Measurements from ENCODE around the gene NEURL1.
"Not testable (repeated sequence)": the region's sequence is repeated elsewhere in the genome, so short reads cannot be mapped to it uniquely, and the experiment has no call there.

The NEURL1 gene

GRCh38 chr10:103519798-103520197 lies 26.3 kb downstream of the NEURL1 start:
- no peaks in the 10 kb centered on the region for H3K36me3 ChIP-seq (ENCODE audit: control insufficient read depth, insufficient read depth, low read length)
- H3K4me3 ChIP-seq (replicated peaks; ENCODE audit: low read depth, low read length) = no peak overlapping the region
- H3K27me3 ChIP-seq (replicated peaks; ENCODE audit: control insufficient read depth, insufficient read depth, low read length) = no peaks in the 10 kb centered on the region; the same call in 1 of the 2 replicates
- no peak for TF ChIP-seq CTCF (IDR thresholded peaks at IDR 0.05; ENCODE audit: insufficient read depth, low read length, poor library complexity, severe bottlenecking)
- DNase-seq (ENCODE audit: extremely low read depth, insufficient read length) = no peak

GRCh38 chr10:103522006-103522405 lies 28.5 kb downstream of the NEURL1 start:
- not testable (repeated sequence) for H3K36me3 ChIP-seq (ENCODE audit: control insufficient read depth, insufficient read depth, low read length); DNase-seq (ENCODE audit: extremely low read depth, insufficient read length); H3K27me3 ChIP-seq (replicated peaks; ENCODE audit: control insufficient read depth, insufficient read depth, low read length); H3K4me3 ChIP-seq (replicated peaks; ENCODE audit: low read depth, low read length)

GRCh38 chr10:103523683-103524082 lies 30.2 kb downstream of the NEURL1 start:
- Histone ChIP-seq H3K36me3 (ENCODE audit: control insufficient read depth, insufficient read depth, low read length) (no peaks in the 10 kb centered on the region), H3K27me3 (replicated peaks; ENCODE audit: control insufficient read depth, insufficient read depth, low read length) (no peaks in the 10 kb centered on the region; the same call in 1 of the 2 replicates), H3K4me3 (replicated peaks; ENCODE audit: low read depth, low read length) (no peak overlapping the region)
- no peak for TF ChIP-seq CTCF (IDR thresholded peaks at IDR 0.05; ENCODE audit: insufficient read depth, low read length, poor library complexity, severe bottlenecking)
- DNase-seq (ENCODE audit: extremely low read depth, insufficient read length) = no peak

GRCh38 chr10:103525901-103526300 lies 32.4 kb downstream of the NEURL1 start:
- DNase-seq (ENCODE audit: extremely low read depth, insufficient read length) = no peak
- TF ChIP-seq CTCF (IDR thresholded peaks at IDR 0.05; ENCODE audit: insufficient read depth, low read length, poor library complexity, severe bottlenecking) = no peak
- H3K27me3 ChIP-seq (replicated peaks; ENCODE audit: control insufficient read depth, insufficient read depth, low read length) = no peaks in the 10 kb centered on the region
- no peaks in the 10 kb centered on the region for H3K36me3 ChIP-seq (ENCODE audit: control insufficient read depth, insufficient read depth, low read length)
- H3K4me3 ChIP-seq (replicated peaks; ENCODE audit: low read depth, low read length) = no peak overlapping the region

GRCh38 chr10:103527476-103527875 lies 34.0 kb downstream of the NEURL1 start:
- not testable (repeated sequence) for H3K36me3 ChIP-seq (ENCODE audit: control insufficient read depth, insufficient read depth, low read length); H3K27me3 ChIP-seq (replicated peaks; ENCODE audit: control insufficient read depth, insufficient read depth, low read length); DNase-seq (ENCODE audit: extremely low read depth, insufficient read length); H3K4me3 ChIP-seq (replicated peaks; ENCODE audit: low read depth, low read length)

GRCh38 chr10:103528549-103528948 lies 35.0 kb downstream of the NEURL1 start:
- Histone ChIP-seq H3K27me3 (replicated peaks; ENCODE audit: control insufficient read depth, insufficient read depth, low read length) (no peaks in the 10 kb centered on the region), H3K4me3 (replicated peaks; ENCODE audit: low read depth, low read length) (no peak overlapping the region), H3K36me3 (ENCODE audit: control insufficient read depth, insufficient read depth, low read length) (no peaks in the 10 kb centered on the region)
- no peak for DNase-seq (ENCODE audit: extremely low read depth, insufficient read length)
- TF ChIP-seq CTCF (IDR thresholded peaks at IDR 0.05; ENCODE audit: insufficient read depth, low read length, poor library complexity, severe bottlenecking) = no peak

GRCh38 chr10:103529539-103529938 lies 36.0 kb downstream of the NEURL1 start:
- no peaks in the 10 kb centered on the region for H3K27me3 ChIP-seq (replicated peaks; ENCODE audit: control insufficient read depth, insufficient read depth, low read length)
- no peaks in the 10 kb centered on the region for H3K36me3 ChIP-seq (ENCODE audit: control insufficient read depth, insufficient read depth, low read length)
- H3K4me3 ChIP-seq (replicated peaks; ENCODE audit: low read depth, low read length) = no peak overlapping the region
- TF ChIP-seq CTCF (IDR thresholded peaks at IDR 0.05; ENCODE audit: insufficient read depth, low read length, poor library complexity, severe bottlenecking) = no peak
- DNase-seq (ENCODE audit: extremely low read depth, insufficient read length) = no peak
